ENCODE data around the gene RPL21.

Gene RPL21

DNA sequence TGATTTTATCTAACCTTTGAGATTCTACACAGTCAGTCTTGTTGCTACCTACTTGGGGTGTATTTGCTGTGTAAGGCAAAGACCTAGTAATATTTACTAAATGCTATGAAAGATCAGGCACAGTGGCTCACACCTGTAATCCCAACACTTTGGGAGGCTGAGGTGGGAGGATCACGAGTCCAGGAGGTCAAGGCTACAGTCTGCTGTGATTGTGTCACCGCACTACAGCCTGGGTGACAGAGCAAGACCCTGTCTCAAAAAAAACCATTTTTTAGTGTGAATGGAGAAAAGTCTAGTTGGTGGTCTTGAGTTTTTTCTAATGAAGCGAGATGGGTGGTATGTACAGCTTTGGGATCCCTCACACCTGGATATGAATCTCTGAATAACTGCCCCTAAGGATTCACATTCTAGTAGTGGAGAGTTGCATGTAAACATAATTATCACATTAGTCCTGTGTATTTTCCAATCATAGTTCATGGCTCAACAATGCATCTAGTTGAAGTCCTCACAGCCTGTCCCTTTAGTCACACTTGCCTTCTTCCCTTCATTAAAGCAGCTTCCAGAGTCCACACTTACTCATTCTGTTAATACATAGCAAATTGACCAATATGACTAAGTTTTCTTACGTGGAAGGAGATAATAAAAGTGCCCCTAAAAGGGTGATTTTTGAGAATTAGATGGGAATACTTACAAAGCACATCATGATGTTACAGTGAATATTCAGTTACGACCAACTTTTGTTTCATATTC, 7.5 kb downstream of the RPL21 start:
- DNase-seq: no peak

- DNase-seq: no peak
These were observed 8.5 kb downstream of the RPL21 start for GRCh38 chr13:27259831-27260230.

DNA sequence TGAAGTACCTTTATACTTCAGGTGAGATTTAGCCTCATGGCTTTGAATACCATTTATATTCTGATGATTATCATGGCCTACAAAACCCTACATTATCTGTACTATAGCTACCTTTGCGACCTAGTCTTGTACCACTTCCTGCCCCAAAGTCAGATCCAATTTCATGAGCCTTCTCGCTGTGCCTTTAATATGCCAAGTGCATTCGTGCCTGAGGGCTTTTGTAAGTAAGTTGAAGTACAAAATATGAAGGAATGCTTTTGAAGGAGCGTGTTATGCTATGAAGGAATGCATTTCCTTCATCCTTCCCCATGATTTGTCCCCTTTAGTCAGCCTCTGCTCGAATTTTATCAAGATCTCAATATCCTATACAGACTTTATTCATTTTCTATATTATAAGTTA, 10.0 kb downstream of the RPL21 start:
- DNase-seq: no peak

- DNase-seq: no peak
These were observed 12.1 kb downstream of the RPL21 start for GRCh38 chr13:27263438-27263837.

DNA sequence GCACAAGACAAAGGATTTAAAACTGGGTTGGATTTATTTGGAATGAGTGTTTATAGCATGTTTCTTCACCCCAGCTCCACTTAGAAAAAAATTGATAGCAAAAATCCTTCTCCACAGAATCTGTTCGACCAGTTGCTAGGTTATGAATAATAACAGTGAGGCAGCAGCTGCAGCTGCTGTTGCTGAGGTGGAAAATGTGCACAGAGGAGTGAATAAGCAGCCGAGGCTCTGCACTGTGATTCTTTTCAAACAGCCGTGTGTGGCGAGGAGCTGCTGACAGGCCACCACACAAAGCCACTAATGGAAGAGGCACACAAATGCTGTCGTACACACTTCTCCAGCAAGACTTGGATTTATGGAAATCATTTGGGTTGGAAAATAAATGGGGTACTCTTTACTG, 12.8 kb downstream of the RPL21 start:
- peak; percentile 61 for DNase-seq

GRCh38 chr13:27264648-27265047, 13.3 kb downstream of the RPL21 start:
- DNase-seq: no peak

DNA sequence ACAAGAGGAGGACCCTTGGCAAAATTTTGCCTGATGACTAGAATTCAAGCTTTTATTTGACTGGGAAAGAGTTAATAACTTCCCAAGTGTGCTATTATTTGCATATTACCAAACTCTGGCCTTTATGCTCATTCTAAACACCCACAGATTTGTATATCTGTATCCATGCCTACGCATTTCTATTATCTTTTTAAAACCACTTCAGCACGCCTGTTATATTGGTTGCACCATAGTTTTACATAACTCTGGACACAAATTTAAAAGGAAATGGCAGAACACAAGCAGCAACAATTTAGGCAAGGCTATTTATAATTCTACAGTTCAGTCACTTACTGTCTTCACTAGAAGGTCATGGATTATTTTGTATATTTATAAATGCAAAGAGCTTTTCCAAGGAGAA, 15.6 kb downstream of the RPL21 start:
- DNase-seq: no peak

- no peak for DNase-seq
These were observed 16.2 kb downstream of the RPL21 start for GRCh38 chr13:27267596-27267995.

- DNase-seq: no peak
These were observed 17.8 kb downstream of the RPL21 start for GRCh38 chr13:27269114-27269665.

DNA sequence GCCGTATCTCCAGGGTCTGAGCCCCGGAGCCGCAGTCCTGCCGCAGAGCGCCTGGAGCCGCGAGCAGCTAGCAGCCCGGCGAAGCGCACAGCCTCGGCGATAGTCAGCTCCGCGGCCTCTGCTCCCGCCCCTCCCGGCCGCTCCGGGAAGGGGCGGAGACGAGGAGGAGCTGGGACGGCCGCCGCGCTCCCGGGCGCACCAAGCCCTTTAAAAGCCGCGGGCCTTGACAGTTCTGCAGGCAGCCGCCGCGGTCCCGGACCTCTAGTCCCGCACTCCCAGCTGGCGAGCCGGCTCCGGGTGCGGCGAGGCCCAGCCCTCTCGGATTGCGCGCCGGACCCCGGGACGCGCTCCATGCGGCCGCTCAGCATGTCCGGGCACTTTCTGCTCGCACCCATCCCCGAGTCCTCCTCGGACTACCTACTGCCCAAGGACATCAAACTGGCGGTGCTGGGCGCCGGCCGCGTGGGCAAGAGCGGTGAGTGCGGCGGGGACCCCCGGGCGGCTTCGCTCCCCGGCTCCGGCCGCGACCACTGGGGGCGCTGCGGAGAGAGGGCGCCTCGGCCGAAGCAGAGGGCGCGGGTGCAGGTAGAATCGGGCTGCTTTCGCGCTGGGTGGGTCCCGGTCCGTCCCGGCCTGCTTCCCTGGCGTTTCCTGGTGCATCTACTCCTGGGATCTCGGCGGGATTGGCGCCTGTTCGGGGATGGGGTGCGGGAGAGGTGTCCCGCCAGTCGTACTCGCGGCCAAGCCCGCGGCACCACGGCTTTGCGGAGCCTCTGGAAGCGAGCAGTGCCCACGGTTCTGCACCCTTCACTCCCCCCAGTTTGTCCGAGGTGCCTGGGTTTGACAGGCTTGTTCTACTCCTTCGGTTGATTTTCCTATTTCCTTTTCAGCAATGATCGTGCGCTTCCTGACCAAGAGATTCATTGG, 19.5 kb downstream of the RPL21 start, which contains the start of gene RASL11A:
Gene RASL11A (plus strand): TSS at position 237 of the 927 bp plus-strand sequence. CDS start 115 bp downstream, at position 352.
- peak; percentile 81 for DNase-seq

DNA sequence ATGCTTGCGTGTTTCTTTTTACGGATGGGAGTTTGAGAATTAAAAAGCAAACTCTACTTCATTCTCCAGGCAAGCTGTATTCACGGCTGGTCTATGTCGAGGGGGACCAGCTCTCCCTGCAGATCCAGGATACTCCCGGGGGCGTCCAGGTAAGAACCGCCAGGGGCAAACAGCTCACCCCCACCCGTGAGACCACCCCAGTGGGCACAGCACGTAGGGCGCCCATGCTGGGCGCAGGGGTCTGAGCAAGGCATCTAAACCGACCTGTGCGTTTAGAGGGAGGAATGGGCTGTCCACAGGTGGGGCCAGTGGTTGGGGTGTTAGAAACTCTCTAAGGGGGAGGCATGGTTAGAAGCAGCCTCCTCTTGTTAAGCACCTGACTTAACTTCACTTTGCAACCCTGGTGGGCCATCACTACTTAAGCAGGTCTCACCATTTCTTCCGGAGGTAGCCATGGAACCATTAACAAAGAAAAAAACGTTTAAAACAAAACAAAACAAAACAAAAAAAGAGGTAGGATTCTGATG, 20.3 kb downstream of the RPL21 start:
- no peak for DNase-seq

DNA sequence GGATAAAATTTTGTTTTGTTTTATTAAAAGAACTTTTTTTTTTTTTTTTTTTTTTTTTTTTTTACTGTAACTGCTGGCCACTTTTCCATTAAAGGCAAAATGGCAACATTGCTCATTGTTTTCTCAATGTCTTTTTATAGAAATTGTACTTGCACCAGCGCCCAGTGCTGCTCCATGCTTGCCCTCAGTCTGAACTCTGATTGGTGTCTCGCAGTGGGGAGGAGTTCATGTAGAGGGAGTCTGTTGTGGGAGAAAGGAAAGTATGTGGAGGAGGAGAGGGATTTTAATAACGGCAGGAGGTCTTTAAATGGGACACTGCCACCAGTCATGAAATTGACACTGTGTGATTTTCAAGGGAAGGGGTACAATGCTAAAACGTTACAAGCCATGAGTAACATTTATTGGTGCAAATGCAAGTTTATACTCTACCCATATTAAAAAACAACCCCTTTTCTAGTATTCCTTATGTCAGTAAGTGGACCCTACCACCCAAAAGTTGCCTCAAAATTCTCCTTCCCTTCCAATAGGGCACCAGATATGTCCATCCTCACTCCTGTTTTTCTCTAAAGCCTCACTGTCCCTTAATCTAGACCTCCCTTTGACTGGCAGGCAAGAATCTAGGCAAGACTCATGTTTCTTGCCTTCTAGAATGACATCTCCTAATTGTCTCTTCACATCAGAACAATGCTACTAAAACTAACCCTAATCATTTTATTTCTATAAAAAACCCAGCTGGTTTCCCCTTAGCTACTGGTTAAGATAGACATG, 22.5 kb downstream of the RPL21 start:
- DNase-seq: peak; percentile 31

- no peak for DNase-seq
These were observed 23.3 kb downstream of the RPL21 start for GRCh38 chr13:27274631-27275030.

DNA sequence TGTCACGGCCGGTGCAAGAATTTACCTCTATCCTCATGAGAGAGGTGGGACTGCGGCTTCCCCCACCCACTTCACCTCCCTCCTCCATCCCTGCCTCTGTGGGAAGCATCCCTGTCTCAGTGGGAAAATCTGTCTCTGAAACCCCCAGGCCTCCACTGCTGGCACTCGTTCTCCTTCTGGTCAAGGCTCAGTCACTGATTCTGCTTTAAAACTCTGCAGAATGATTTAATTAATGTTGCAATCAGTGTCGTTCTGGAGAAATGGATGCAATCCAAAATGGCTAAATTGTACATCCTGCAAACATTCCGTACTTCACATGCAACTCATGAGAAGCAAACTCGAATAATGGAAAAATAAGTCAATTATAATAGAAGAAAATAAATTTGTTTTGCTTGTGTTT, 24.8 kb downstream of the RPL21 start:
- DNase-seq: no peak

DNA sequence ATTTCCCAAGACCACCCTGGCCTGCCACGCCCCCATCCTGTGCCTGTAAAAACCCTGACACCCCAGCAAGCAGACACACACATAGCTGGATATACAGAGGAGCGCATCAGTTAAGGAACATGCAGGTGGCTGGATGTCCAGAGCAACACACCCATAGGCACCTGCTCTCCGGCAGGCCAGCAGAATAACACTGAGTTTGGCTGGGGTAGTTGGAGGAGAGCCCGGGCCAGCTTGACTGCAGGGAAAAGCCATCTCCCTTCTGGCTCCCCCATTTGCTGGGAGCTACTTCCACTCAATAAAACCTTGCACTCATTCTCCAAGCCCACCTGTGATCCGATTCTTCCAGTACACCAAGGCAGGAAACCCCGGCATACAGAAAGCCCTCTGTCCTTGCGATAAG, 28.1 kb downstream of the RPL21 start:
- no peak for DNase-seq

DNA sequence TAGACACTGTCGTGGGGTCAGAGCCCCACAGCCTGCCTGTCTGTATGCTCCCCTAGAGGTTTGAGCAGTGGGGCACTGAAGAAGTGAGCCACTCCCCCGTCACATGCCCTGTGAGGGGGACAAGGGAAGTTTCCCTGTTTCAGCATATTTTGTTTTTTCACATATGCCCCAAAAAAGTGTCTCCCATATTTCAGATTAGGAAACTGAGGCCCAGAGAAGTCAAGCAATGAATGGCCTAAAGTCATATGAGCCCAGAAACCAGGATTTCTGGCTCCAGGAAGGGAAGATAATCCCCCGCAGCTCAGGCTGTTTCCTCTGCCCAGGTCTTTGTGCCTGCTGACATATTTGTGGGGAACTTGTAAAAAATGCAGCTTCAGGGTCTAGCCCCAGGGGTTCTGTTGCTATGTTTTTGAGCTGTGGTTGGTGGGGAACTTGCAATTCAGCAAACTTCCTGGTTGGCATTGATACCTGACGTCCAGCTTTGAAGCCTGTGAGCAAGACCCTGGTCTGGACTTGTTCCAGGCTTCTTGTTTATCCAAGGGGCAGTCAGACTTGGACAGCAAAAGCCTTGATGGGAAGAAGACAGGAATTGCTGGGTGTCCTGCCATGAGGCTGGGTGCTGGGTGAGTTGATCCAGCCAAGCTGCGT, 28.8 kb downstream of the RPL21 start:
- DNase-seq: no peak

DNA sequence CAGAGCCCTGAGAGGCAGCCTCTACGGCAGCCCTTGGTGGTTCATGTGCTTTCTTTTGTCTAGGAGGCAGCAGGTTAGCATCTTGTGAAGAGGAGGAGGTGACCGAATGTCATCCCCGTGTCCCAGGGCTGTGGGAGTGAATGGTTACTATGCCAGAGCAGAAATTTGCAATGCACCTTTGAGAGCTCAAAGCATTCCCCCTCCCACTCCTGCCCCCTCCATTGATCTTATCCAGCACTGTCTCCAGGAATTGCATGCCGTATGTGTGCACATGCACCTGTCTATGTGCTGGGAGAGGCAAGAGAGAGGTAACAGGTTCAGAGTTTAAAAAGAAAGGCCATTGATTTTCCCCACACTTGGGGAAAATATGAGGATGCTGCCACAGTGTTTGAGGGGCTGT, 29.5 kb downstream of the RPL21 start:
- no peak for DNase-seq

GRCh38 chr13:27281420-27281819, 30.1 kb downstream of the RPL21 start:
- DNase-seq: no peak

GRCh38 chr13:27283906-27284493, 32.6 kb downstream of the RPL21 start:
- no peak for DNase-seq

GRCh38 chr13:27288392-27288791, 37.0 kb downstream of the RPL21 start:
- no peak for DNase-seq

- DNase-seq: no peak
These were observed 37.8 kb downstream of the RPL21 start for GRCh38 chr13:27289011-27289665.
